HG02840 (cell line): Measurements from ENCODE around the gene IL22RA1.

Experiments
- ATAC-seq: cut with Tn5 transposase; IDR thresholded peaks from one replicate; pipeline ENCODE4 v1.9.1; 2021; ENCODE audit warnings: mild to moderate bottlenecking, moderate library complexity, moderate number of reproducible peaks; ENCODE audit not compliant: unreplicated experiment, low FRiP score

Gene IL22RA1

DNA sequence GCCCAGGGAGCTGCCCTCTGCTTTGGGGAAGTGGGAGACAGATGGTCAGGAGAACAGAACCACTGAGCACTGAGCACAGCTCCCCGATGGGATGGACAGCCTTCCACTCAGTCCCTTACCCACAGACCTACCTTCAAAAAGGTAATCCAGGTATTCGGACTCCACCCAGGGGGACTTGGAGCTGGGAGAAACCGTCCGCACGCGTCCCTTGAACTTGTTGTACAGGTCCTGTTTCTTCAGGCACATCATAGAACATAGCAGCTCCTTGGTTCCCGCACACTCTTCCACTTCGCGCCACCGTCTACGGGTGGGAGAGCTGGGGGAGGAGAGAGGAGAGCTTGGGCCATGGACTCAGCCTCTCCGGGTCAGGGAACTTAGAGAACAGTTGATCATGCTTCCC is 26.3 kb upstream of the IL22RA1 start:
- ATAC-seq, result no peak

DNA sequence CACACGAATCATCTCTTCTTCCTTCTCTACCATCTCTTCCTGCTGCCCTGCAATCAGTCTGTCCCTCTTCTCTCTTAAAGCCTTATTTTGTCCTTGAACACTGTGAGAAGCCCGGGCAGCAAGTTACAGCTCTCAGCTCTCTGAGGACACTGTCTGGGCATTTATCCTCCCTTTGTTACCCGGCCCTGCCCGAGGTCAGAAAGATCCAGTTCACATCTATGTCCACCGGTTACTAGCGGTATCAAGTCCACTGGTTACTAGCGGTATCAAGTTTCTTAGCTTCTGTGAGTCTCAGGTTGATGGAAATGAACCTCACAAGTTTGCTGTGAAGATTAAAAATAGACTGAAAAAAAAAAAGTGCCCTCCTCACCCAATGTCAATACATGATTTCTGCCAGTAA is 25.3 kb upstream of the IL22RA1 start:
- ATAC-seq, result no peak

DNA sequence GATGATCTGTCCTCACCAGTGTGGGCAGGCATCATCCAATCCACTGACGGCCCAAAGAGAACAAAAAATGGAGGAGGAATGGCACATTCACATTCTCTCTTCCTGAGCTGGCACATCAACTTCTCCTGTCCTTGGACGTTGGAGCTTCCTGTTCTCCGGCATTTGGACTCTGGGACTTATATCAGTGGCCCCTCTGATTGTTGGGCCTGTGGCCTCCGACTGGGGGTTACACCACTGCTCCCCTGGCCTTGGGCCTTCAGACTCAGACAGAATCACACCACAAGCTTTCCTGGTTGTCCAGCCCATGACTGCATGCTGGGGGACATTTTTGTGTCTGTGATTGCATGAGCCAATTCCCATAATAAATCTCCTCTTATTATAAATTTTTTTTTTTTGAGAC is 24.1 kb upstream of the IL22RA1 start:
- no peak for ATAC-seq

DNA sequence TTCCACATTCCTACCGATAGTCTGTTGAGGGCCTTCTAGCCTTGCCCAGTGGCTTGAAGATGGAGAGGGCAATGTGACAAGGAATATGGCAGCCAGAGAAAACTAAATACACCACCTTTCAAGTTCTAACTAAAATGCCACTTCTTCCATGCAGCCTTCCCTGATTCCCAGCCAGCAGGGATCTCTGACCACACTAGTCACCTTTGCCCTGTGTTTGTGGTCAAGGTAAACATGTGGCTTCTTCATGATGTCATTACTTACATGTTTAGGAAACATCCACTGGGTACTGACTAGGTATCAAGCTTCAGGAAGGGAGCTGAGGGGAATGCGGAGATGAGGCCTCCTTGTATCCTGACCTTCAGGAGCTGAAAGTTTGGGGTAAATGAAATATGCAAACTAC is 22.6 kb upstream of the IL22RA1 start:
- no peak for ATAC-seq

DNA sequence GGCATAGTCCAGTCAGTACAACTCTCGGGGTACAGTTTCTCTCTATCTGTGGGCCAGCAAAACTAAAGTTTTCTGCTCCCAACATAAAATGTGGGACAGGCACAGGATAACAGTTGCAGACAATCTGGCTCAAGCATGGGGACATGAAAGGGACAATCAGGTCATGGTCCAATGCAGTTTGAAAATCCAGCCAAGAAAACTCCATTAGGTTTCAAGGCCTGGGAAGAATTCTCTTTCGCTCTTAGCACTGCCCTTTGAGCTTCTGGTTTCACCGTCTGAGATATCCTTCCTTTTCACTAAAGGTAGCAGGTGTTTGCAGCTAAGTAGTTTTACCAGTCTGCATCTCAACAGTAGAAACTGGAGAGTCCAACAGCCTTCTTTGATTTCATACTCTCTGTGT is 21.1 kb upstream of the IL22RA1 start:
- no peak for ATAC-seq

DNA sequence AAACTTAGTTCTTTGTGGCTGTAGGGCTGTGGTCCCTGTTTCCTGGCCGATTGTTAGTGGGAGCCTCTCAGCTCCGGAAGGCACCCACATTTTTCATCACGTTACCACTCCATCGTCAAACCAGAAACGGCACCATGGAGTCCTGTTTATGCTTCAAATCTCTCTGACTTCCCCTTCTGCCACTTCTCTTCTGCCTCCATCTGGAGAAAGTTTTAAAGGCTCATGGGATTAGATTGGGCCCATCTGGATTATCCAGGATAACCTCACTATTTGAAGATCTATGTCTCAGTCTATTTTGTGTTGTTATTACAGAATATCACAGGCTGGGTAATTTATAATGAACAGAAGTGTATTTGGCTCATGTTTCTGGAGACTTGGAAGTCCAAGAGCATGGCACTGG is 19.3 kb upstream of the IL22RA1 start:
- ATAC-seq, result no peak

DNA sequence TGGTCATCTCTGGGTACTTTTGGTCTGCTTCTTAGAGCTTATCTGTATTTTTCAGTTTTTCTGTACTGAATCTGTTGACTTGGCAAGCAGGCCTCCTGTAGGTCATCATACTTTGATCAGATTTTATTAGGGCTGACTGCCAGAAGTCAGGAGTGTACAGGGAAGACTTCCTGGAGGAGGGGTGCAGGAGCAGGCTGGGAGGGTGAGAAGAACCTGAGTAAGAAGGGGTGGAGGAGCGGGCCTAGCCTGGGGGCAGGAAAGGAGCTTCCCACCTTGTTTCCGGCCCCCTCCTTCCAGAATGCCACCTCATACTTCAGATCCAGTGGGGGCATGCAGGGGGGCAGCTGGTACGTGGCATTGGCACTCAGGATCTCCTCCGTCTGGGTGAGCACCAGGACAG is 18.3 kb upstream of the IL22RA1 start:
- no peak for ATAC-seq

DNA sequence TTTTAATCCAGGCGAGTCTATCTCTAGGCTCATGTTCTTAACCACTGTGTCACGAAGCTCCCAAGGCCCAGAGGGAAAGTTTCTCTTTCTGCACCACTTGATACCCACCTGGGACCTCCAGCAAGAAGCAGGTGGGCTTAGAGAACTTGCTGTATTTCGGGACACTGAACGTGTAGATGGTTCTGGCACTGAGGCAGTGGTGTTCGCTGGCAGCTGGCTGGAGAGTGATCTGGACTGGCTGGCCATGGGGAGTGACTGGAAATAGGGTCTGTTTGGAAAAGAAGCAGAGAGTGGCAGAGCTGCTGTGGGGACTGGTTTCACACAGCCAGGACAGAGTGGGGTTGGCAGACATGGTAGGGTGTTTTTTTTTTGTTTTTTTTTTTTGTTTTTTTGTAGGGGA is 16.4 kb upstream of the IL22RA1 start:
- no peak for ATAC-seq

DNA sequence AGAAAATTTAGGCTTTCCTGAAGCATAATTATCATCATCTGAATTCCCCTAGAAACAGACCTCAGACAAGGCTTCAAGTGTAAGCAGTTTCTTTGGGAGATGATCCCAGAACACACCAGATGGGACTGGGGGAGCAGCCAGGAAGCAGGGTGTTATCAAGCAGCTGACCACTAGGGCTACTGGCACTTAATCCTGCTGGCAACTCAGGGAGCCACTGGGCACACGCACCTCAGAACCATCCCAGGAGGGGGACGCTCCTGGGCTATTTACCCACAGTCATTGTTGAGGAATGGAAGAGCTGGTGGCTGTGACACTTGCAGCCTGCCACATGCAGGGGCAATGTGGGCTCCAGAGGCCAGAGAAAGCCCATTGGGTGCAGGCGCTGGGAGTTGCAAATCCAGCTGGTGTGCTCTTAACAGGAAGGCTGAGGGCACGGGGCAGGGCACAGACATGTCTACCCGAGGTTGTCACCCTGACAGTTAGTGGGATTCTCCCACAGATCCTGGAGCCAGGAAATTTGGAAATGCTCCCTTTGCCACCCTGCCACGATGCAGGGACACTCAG is 15.1 kb upstream of the IL22RA1 start:
- ATAC-seq, result no peak

DNA sequence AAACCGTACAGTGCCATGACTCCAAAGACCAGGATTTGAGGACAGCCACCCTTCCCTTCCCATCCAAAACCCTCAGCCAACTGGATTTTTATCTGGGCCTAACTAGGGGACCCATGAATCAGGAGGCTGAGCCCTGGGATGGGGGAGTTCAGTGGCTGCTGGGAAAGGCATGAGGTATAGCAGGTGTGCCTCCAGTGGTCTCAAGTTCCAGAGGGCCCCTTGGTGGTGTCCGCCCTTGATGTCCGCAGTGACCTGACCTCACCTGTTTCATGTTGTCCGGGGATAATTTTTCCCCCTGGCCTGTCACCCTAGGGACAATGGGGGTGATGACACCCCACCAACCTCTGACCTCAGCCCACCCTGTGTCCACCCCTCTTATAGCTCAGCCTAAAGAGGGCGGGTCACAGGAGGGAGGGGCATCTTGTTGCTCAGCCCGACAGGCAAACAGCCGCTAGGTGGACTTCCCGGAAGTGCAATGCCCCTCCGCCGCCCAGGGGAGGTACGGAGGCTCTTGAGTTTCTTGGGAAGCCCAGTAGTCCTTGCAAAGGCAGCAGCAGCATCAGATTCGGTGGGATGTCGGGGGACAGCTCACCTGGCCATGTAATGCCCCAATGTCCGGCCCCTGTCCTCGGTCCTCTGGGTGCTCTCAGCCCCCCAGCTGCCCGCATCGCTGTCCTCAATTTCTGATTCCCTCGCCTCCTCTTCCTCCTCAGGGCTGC is 13.8 kb upstream of the IL22RA1 start:
- ATAC-seq, result no peak

DNA sequence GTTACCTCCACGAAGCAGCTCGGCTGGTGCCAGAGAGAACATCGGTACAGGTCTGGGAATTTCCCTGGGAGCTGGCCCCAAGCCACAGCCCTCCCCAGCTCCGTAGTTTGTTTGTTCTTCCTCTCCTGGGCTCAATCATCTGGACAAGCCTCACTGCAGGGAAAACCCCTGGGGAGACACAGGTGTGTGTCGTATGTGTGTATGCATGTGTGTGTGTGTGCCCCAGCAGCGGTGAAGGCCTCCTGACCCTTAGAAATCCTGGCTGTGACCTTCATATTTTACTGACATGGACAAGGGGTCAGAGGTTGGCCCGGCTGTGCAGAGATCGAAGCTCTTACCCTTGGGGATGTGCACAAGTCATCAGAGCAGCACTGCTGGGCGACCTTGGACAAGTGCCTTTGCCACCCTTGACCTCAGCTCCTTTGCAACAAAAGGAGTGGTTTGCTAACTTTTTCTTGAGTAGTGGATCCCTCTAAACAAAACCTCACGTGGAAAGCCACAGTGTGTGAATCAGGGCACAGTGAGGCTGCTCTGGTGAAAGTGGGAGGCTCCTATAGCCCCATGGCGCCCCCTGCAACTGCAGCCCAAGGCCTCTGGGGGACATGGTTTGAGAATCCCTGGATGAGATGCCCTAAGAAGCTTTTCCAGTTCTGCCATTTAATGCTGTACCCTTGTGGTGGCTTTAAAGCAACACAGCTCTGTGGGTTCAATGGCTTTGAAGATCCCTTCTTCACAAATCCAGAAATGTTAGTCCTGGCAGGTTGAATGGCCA is 12.3 kb upstream of the IL22RA1 start:
- no peak for ATAC-seq

DNA sequence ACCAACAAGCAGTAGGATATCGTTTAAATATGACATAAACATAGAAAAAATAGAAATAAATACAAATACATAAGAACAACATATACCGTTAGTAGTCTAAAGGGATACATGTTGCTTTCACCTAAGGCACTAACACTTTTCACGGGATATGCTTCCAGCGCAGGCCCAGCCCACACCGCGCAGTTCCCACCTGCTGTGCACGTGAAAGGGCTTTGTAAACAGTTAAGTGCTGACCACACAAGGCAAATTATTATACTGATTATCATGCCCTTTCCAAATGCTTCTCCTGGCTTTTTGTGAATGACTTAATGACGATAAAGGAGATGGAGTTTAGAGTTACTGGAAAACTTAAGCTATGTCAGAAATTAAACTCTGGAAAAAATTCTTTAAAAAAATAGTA is 11.3 kb upstream of the IL22RA1 start:
- no peak for ATAC-seq

DNA sequence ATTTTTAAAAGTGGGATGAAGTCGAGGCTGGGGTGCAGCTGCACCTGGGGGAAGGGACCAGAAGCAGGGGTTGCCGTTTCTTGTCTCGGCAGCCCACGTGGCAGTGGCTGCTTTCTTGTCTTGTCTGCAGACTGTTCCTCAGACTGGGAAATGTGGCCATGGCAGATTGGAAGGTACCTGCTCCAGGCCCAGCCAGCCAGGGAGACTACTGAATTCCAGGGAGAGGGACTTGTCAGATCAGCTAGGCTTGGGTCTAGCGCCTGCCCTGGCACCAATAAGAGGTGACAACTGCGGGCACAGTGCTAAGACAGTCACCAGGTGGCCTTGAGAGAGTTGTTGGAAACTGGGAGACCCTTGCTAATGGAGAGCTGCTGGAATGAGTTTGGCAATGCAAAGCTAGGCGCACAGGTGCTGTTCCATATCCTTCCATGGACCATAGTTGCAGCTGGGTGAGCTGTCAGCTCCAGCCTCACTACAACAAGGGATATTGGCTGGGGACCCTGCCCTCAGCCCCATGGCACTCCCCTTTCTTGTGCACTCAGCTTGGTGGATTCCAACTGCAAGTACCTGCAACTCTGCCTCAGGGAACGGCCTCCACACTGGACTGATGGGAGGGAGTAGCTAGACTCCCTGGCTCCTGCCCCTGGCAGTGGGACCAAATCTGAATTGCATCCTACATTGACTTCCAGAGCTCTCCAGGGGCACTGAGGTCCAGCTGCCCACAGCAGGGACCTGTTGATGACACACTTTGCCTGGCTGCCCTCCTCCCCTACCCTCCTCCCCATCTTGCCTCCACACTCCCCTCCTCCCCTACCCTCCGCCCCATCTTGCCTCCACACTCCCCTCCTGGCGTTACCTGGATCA is 9.9 kb upstream of the IL22RA1 start:
- no peak for ATAC-seq

DNA sequence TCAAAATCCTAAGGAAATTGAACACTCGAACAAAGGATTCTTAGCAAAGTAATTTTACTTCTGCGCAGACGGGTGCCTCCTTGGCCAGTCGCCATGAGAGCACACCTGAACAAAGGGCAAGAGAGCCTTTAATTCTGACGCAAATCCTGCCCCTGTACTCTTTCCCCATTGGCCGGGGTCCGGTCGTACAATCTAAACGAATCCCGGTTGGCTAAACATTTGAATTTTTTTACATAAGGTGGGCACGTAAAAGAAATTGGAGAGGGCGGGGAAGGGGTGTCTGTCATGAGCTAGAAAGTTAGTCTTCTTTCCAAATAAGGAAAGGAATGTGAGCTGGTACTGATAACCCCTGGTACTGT is 8.2 kb upstream of the IL22RA1 start:
- no peak for ATAC-seq

DNA sequence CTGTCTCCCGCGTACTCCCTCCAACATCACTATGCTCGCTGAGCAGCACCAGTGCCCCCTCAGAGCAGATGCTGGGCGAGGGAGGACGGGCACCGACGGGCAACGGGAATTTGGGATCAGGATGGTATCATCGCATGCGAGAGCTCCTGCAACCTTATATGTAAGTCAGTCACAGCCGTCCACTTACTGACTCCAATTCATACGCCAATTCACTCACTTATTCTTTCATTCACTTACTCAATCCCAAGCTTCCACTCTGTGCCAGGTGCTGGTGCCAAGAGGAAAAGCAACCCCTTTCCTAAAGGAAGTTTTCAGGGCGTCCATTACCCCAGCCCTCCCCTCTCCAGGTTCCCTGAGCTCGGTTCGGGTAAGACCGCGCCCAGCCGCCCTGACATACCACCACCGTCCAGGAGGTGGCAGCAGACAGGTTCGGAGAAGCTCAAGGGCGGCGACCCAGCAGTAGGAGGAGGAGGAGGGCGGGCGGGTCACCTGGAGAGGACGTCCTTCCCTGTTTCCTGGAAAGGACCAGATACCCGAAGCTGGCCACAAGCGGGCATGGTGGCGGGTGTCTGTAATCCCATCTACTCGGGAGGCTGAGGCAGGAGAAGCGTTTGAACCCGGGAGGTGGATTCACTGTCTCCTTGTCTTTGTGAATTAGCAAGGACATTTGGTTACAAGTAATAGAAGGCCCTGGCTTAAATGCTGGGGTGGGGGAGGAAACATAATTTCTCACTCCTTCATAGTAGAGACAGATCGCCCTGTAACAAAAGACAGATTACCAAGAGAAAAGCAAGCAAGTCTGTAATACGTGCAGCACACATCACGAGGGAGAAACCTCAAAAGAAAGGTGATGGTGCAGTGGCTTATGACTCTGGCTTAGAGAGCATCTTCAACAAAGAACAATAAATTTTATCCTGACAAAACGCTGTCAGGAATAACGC is 7.6 kb upstream of the IL22RA1 start:
- no peak for ATAC-seq

DNA sequence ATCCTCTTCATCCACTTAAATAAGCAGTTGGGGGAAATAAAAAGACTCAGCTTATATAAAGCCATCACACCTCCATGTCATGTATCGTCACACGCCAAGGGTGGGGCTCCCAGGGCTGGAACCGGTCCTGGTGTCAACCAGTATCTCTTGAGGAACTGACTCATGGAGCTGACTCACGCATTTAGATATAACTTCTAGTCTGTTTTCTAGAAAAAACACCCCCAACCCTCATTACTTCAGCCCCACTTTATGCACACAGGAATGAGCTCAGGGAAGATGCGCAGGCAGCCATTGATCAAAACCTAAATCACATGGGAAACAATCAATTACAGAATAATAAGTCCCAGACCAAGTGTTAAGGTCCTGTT is 6.9 kb upstream of the IL22RA1 start:
- ATAC-seq, result no peak

DNA sequence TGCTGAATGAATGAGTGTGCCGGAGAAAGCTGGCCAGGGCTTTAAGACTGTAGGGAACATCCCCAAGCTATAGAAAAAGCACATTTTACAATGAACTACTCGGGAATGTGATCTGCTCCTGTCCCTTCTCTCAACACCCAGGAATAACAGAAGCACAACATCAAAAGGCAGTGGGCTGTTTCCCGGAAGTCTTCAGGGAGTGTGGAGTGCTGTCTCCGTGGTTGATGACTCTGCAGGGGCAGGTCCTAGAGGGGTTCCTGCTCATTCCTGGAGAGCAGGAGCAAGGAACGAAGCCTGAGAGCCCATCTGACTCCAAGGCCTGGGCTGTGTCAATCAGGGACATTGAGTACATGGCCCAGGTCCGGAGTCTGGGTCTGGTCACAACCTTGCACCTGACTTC is 4.9 kb upstream of the IL22RA1 start:
- no peak for ATAC-seq

DNA sequence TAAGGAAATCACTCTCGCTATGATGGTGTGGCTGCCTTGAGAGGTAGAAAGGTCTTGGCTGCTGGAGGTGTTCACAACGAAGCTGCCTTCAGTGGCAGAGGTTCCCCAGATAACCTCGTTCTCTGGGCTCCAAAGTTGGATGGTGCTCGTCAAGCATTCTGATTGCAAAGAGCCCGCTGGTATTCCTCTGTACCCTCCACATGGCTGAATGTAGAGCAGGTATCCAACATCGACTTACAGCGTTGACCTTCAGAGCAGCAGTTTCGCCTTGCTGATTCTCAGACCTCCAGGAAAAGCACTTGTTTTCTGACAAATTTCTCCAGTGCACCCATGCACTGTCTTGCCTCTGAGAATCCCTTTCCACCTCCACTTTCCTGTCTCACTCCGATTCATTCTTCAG is 4.3 kb upstream of the IL22RA1 start:
- no peak for ATAC-seq

DNA sequence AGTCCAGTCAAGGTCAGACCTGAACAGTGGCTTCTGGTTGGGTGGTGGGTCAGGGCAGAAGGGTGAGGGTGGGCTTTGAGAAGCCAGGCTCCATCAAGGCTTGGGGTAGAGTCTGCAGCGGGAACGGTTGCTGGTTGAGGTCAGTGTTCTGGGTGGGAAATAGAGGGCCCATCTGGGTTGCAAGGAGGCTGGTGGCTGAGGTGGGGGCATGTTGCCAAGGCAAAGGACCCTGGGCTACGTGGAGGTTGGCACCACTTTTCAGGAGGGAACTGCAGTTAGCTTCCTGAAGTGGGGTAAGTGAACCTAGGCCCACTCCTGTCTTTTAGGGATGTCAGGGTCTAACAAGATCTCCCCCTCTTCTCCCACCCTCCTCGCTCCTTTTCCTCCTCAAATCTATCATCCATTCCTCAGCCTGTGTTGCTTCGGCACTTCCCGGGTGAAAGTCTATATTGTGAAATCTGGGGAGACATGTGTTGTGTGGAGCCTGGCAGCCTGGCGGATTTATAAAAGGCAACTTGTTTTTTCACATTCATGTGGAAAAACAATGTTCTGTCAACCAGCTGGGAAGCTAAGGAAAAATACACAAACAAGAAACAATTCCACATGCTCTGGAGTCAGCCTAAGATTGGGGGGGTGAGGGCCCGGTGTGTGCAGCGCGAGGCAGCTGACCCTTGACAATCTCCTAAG is 1.5 kb downstream of the IL22RA1 start:
- ATAC-seq, result no peak
